Pancreas (tissue), 10 donors: Measurements from ENCODE around the gene WWP2. TPM values are rescaled to one million over a fixed set of nuclear protein-coding genes. Genes with fewer than 3 reads are reported as not detected.
"Not testable (repeated sequence)": the region's sequence is repeated elsewhere in the genome, so short reads cannot be mapped to it uniquely, and the experiment has no call there.

Source experiments
- ATAC-seq, 4 donors: fragments of 200-7000 bp; cut with Tn5 transposase; one replicate each; pipeline versions ENCODE4 v1.8.0 to v1.9.1; 2020; ENCODE audit warnings: mild to moderate bottlenecking in 4 of 4, moderate library complexity in 4 of 4
- DNase-seq, 6 donors: peaks; one replicate each; pipeline ENCODE4 v3.0.0-alpha.2; 2020
- FAIRE-seq: peaks from 2 replicates; lab custom pipeline; 2012; peaks lifted over from hg19 to GRCh38; lab: Jason Lieb, UNC
- H3K27ac ChIP-seq, 4 donors: fragments of 200-600 bp; sonication (generic); 1 replicate in 3 of 4; 2 replicates in 1 of 4; pipeline versions ENCODE4 v1.5.0 to v1.8.0; 2020
- H3K27me3 ChIP-seq, 4 donors: fragments of 200-600 bp; one replicate each; pipeline ENCODE4 v1.8.0; 2021
- H3K36me3 ChIP-seq, 3 donors: fragments of 200-600 bp; sonication (generic) in 1 of 3; one replicate each; pipeline versions ENCODE4 v1.5.0 to v1.8.0; 2020 to 2021
- H3K4me1 ChIP-seq, 3 donors: fragments of 200-600 bp; one replicate each; pipeline ENCODE4 v1.8.0; 2021
- H3K4me3 ChIP-seq, 4 donors: fragments of 200-600 bp; sonication (generic) in 2 of 4; one replicate each; pipeline versions ENCODE4 v1.5.0 to v1.8.0; 2020 to 2021
- H3K9me3 ChIP-seq, 4 donors: fragments of 200-600 bp; one replicate each; pipeline ENCODE4 v1.8.0; 2021
- CTCF ChIP-seq, 4 donors: fragments of 200-600 bp; sonication (generic) in 3 of 4; IDR thresholded peaks; one replicate each; pipeline versions ENCODE4 v1.5.0 to v1.8.0; 2021; ENCODE audit warnings: antibody characterized with exemption in 4 of 4
- WGBS, 2 donors: extraction: QIAGEN DNeasy Blood & Tissue Kit; methylation state at CpG; one replicate each; pipeline ENCODE4 v1.1.7; 2013; 5-methylcytosine and 5-hydroxymethylcytosine counted together
- intact Hi-C, 3 donors: fragments of 100-400 bp; cut with DNase I; formaldehyde crosslinking; loops; one replicate each; pipeline versions ENCODE4 v1.11.1 to v1.14.2; 2022
- polyA plus RNA-seq, 2 donors: library from polyadenylated mRNA; stranded (reverse); fragments of 200-250 nt; gene quantifications; one replicate each; pipeline ENCODE4 v1.2.3, GENCODE V29; 2013
- total RNA-seq, 6 donors: library from RNA; stranded (reverse); fragmentation: NEBNext Ultra II Directional in 4 of 6; extraction: Animal tissue kit (Norgen Biotek cat#: 25700) in 4 of 6; gene quantifications; one replicate each; pipeline versions ENCODE4 v1.2.1 to v1.2.4, GENCODE V29; 2021 to 2023
- donor health status: healthy with polysubstance abuse.
- donor health status: DM: no; HTN: no; CAD: no; lungs with moderate emphysema.
- donor health status: DM: no; HTN: no; CAD: no.
- donor health status: control.
- donor health status: control.
- donor health status: Bipolar disorder and iron deficiency.
- donor health status: DM: yes; HTN: yes; CAD: no.
- donor health status: DM: no; HTN: no; CAD: no.
- donor health status: DM: no; HTN: no; CAD: no.
- donor health status: DM: yes; HTN: yes; CAD: no.

The WWP2 gene
- total and polyA plus RNA-seq, 8 donors: 27.4 to 50.4 (median 35.4) TPM

- no peak overlapping the region for H3K4me3 ChIP-seq
- H3K36me3 ChIP-seq: no peaks in the 10 kb centered on the region
- DNase-seq (peak; percentile 62 to 85 (median 74)), ATAC-seq (peak; percentile 91 to 94 (median 92)), FAIRE-seq (no peak)
- H3K9me3 ChIP-seq: no peaks in the 10 kb centered on the region
- H3K27ac ChIP-seq: peak overlapping the region; percentile 56 to 92 (median 76)
- intact Hi-C loops: no loop called here
- H3K27me3 ChIP-seq: no peaks in the 10 kb centered on the region
- 26 to 32% methylated on average over 4 of the region's 4 CpGs for WGBS, 2 donors
- peaks cover 9 to 23% (median 21%) of the 10 kb centered on the region in 3 donors for H3K4me1 ChIP-seq
- no peak for TF ChIP-seq CTCF (IDR thresholded peaks at IDR 0.05)
Observed at GRCh38 chr16:69814561-69814960, 52.4 kb downstream of the WWP2 start.

- 56 to 63% methylated on average over 15 of the region's 15 CpGs for WGBS, 2 donors
- H3K9me3 ChIP-seq, H3K36me3 ChIP-seq, H3K27me3 ChIP-seq, FAIRE-seq, intact Hi-C loops, H3K4me3 ChIP-seq: not testable (repeated sequence)
- Histone ChIP-seq H3K4me1 (peaks cover 9 to 27% (median 21%) of the 10 kb centered on the region in 3 donors), H3K27ac (peak overlapping the region; percentile 56 to 92 (median 76))
- peak; percentile 66 to 80 (median 67) for ATAC-seq
- peak in 5 of 6 donors; percentile 37 to 71 (median 51) for DNase-seq
Observed at GRCh38 chr16:69815216-69815883, 53.2 kb downstream of the WWP2 start.

- Histone ChIP-seq H3K27ac (no peak overlapping the region), H3K36me3 (no peaks in the 10 kb centered on the region), H3K9me3 (no peaks in the 10 kb centered on the region), H3K27me3 (no peaks in the 10 kb centered on the region), H3K4me1 (peaks cover 16 to 30% (median 27%) of the 10 kb centered on the region in 3 donors), H3K4me3 (no peak overlapping the region)
- FAIRE-seq (no peak), DNase-seq (peak in 1 of 6 donors; percentile 12), ATAC-seq (no peak)
- TF ChIP-seq CTCF (IDR thresholded peaks at IDR 0.05): no peak
- WGBS, 2 donors: 96% methylated on average over 4 of the region's 4 CpGs
- intact Hi-C loops: no loop called here
Observed at GRCh38 chr16:69816996-69817395, 54.9 kb downstream of the WWP2 start.

- Histone ChIP-seq H3K4me3 (no peak overlapping the region), H3K27me3 (no peaks in the 10 kb centered on the region), H3K9me3 (no peaks in the 10 kb centered on the region), H3K4me1 (peaks cover 15 to 36% (median 17%) of the 10 kb centered on the region in 3 donors), H3K36me3 (no peaks in the 10 kb centered on the region), H3K27ac (peak overlapping the region in 3 of 4 donors; percentile 46 to 92 (median 55))
- TF ChIP-seq CTCF (IDR thresholded peaks at IDR 0.05): no peak
- FAIRE-seq (no peak), DNase-seq (peak in 1 of 6 donors; percentile 48), ATAC-seq (no peak)
- 80 to 82% methylated on average over 8 of the region's 8 CpGs for WGBS, 2 donors
- intact Hi-C loops: no loop called here
Observed at GRCh38 chr16:69818891-69819545, 56.9 kb downstream of the WWP2 start.

GRCh38 chr16:69820926-69821541, 58.9 kb downstream of the WWP2 start:
- Histone ChIP-seq H3K4me1 (peaks cover 10 to 40% (median 26%) of the 10 kb centered on the region in 3 donors), H3K27ac (peak overlapping the region; percentile 57 to 92 (median 74)), H3K36me3 (no peaks in the 10 kb centered on the region), H3K9me3 (no peaks in the 10 kb centered on the region), H3K27me3 (no peaks in the 10 kb centered on the region), H3K4me3 (no peak overlapping the region)
- 26 to 27% methylated on average over 15 of the region's 15 CpGs for WGBS, 2 donors
- intact Hi-C loops: no loop called here
- peak; percentile 50 to 72 (median 65) for ATAC-seq
- no peak for TF ChIP-seq CTCF (IDR thresholded peaks at IDR 0.05)
- DNase-seq: peak in 5 of 6 donors; percentile 44 to 73 (median 59)
- no peak for FAIRE-seq
